ENCODE measurements around the gene MSX1. TPM values are rescaled to one million over a fixed set of nuclear protein-coding genes. Genes with fewer than 3 reads are reported as not detected.

Gene MSX1
- total RNA-seq, 1 experiment from 2014 or later: not detected

DNA sequence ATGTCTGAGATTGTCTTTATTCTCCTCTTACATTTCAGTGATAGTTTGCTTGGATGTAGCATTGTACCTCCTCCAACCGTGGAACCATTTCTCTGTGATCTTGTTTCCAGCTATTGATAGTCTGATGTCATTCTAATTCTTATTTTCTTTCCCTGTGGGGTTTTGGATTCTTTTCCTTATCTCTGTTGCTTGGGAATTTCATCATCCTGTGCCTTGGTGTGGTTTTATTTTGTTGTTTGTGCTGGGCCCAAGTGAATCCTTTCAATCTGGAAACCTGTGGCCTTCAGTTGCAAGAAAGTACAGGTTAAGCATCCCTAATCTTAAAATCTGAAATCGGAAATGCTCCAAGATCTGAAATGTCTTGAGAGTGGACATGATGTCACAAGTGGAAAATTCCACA, 22.0 kb downstream of the MSX1 start:
- no peak overlapping the region for H2BK5ac ChIP-seq (ENCODE audit: insufficient read length, low read length)
- no peak overlapping the region for H3K56ac ChIP-seq (ENCODE audit: insufficient read length, low read depth, low read length)
- Mint-ChIP-seq H3K36me3 (ENCODE audit: insufficient read depth in 1 of 3, low read depth in 3 of 3) (no peaks in the 10 kb centered on the region), H3K27ac (no peak overlapping the region), H3K27me3 (ENCODE audit: low read depth) (peaks cover 54% of the 10 kb centered on the region), H3K4me1 (peaks cover 6 to 7% of the 10 kb centered on the region in 2 experiments; a peak in 2 of 4 replicates), H3K9me3 (no peaks in the 10 kb centered on the region), H3K4me3 (no peak overlapping the region)
- no CpG with 5 or more reads among the region's 2 CpGs for WGBS (ENCODE audit: extremely low coverage, insufficient read length, low lambda C conversion rate)
- no peak overlapping the region for H2AK5ac ChIP-seq (ENCODE audit: insufficient read length, low read length)
- H3K14ac ChIP-seq (ENCODE audit: insufficient read depth, low read length): no peak overlapping the region
- H2BK12ac ChIP-seq (ENCODE audit: insufficient read length, low read depth, low read length): no peak overlapping the region
- no peak overlapping the region for H3K27ac ChIP-seq (ENCODE audit: insufficient read length, low read depth, low read length)
- no peaks in the 10 kb centered on the region for H4K20me1 ChIP-seq (ENCODE audit: control insufficient read depth, insufficient read depth, insufficient read length)
- H3T11ph ChIP-seq (ENCODE audit: low read length): no peak overlapping the region
- H2BK15ac ChIP-seq (ENCODE audit: low read depth, low read length): no peak overlapping the region
- no peak overlapping the region for H3K4me2 ChIP-seq (ENCODE audit: insufficient read depth, insufficient read length, low read length)
- no peak overlapping the region for H3K9ac ChIP-seq (ENCODE audit: extremely low read depth, insufficient read length, low read length)
- H4K91ac ChIP-seq (ENCODE audit: insufficient read length, low read depth, low read length): no peak overlapping the region
- H3K23ac ChIP-seq (ENCODE audit: insufficient read length, low read depth, low read length): no peak overlapping the region
- H3K18ac ChIP-seq (ENCODE audit: insufficient read length, low read depth, low read length): no peak overlapping the region
- H3K79me1 ChIP-seq (ENCODE audit: insufficient read depth, low read depth, low read length, poor library complexity, severe bottlenecking): no peaks in the 10 kb centered on the region
- no peak overlapping the region for H4K8ac ChIP-seq (replicated peaks; ENCODE audit: insufficient read length, low read depth, low read length)
- no peaks in the 10 kb centered on the region for H3K23me2 ChIP-seq (ENCODE audit: insufficient read length, low read depth, low read length, poor library complexity, severe bottlenecking)
- no peak for DNase-seq
- no peak overlapping the region for H3K4ac ChIP-seq (ENCODE audit: low read depth, low read length)
- H3K9me3 ChIP-seq (ENCODE audit: control insufficient read depth, low read depth, low read length): no peaks in the 10 kb centered on the region
- TF ChIP-seq, protein P1, sequence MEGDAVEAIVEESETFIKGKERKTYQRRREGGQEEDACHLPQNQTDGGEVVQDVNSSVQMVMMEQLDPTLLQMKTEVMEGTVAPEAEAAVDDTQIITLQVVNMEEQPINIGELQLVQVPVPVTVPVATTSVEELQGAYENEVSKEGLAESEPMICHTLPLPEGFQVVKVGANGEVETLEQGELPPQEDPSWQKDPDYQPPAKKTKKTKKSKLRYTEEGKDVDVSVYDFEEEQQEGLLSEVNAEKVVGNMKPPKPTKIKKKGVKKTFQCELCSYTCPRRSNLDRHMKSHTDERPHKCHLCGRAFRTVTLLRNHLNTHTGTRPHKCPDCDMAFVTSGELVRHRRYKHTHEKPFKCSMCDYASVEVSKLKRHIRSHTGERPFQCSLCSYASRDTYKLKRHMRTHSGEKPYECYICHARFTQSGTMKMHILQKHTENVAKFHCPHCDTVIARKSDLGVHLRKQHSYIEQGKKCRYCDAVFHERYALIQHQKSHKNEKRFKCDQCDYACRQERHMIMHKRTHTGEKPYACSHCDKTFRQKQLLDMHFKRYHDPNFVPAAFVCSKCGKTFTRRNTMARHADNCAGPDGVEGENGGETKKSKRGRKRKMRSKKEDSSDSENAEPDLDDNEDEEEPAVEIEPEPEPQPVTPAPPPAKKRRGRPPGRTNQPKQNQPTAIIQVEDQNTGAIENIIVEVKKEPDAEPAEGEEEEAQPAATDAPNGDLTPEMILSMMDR (conservative IDR thresholded peaks at IDR 0.05): no peak
- no peak overlapping the region for H2BK120ac ChIP-seq (ENCODE audit: low read depth, low read length, poor library complexity, severe bottlenecking)
- H2AFZ ChIP-seq (ENCODE audit: low read length): no peak overlapping the region
- no peak overlapping the region for H2BK20ac ChIP-seq (ENCODE audit: low read depth, low read length, poor library complexity, severe bottlenecking)
- no peak overlapping the region for H4K5ac ChIP-seq (ENCODE audit: insufficient read length, low read depth, low read length)
- no peaks in the 10 kb centered on the region; the same call in 1 of the 2 replicates for H3K27me3 ChIP-seq (ENCODE audit: insufficient read depth, low read length)
- no peaks in the 10 kb centered on the region for H3K79me2 ChIP-seq (ENCODE audit: insufficient read depth, low read length)
- no peaks in the 10 kb centered on the region for H3K4me1 ChIP-seq (ENCODE audit: insufficient read depth, low read length)

All from H9 (cell line).